ENCODE results near the gene DOK5.

DNA sequence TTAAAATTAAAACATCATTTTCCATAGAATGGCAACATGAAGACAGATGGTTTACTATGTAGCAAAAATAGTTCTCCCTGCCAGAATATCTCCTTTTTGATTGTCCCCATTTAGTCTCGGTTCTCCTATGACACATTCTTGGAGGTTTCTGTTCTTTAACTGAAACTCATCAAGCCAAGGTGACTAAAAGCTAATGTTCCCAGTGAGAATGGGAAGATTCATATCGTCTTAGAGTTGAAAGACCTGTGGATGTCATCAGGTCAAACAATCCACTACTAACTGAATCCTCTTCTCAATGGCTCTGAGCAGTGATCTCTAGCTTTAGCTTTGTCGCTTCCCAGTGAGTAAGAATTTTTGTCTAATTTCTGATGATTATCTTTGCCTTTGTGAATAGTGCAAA lies 1.3 kb upstream of the DOK5 start:
- TF ChIP-seq CTCF (IDR thresholded peaks at IDR 0.05) (no peak), POLR2A (IDR thresholded peaks at IDR 0.05) (no peak), EP300 (IDR thresholded peaks at IDR 0.05) (no peak)

Data from ovary (tissue), 3 donors.